Measurements from ENCODE around the gene HMG20B. TPM values are rescaled to one million over a fixed set of nuclear protein-coding genes. Genes with fewer than 3 reads are reported as not detected.

The HMG20B gene
- total and polyA plus RNA-seq, 8 donors, result 39.8 to 638 (median 96.8) TPM

GRCh38 chr19:3590991-3591659, 18.4 kb downstream of the HMG20B start:
- Histone ChIP-seq H3K27ac (no peak overlapping the region), H3K27me3 (peaks cover 0 to 18% (median 5%) of the 10 kb centered on the region in 3 donors), H3K4me3 (no peak overlapping the region), H3K9me3 (no peaks in the 10 kb centered on the region), H3K36me3 (peaks cover 0 to 6% (median 0%) of the 10 kb centered on the region in 4 donors), H3K4me1 (peaks cover 4 to 13% (median 10%) of the 10 kb centered on the region in 4 donors)
- no peak for TF ChIP-seq CTCF (IDR thresholded peaks at IDR 0.05)
- no peak for TF ChIP-seq EP300 (IDR thresholded peaks at IDR 0.05)
- no peak for TF ChIP-seq POLR2A (IDR thresholded peaks at IDR 0.05)
- no peak for TF ChIP-seq POLR2AphosphoS5 (IDR thresholded peaks at IDR 0.05)
- intact Hi-C loops (cut with DNase I; ENCODE audit: low total_unique reads), result no loop called here
- WGBS, 5 donors, result 79 to 91% (median 90%) methylated on average over 7 to 8 of the region's 8 CpGs
- DNase-seq, result no peak

GRCh38 chr19:3591876-3592613, 19.3 kb downstream of the HMG20B start:
- DNase-seq, result peak in 1 of 2 donors; percentile 61
- H3K27me3 ChIP-seq, result peaks cover 0 to 10% (median 0%) of the 10 kb centered on the region in 3 donors
- H3K27ac ChIP-seq, result no peak overlapping the region
- H3K4me1 ChIP-seq, result peaks cover 0 to 4% (median 3%) of the 10 kb centered on the region in 4 donors
- intact Hi-C loops (cut with DNase I; ENCODE audit: low total_unique reads), result no loop called here
- no peak overlapping the region for H3K4me3 ChIP-seq
- no peaks in the 10 kb centered on the region for H3K9me3 ChIP-seq
- TF ChIP-seq POLR2A (IDR thresholded peaks at IDR 0.05) (no peak), CTCF (IDR thresholded peaks at IDR 0.05) (no peak)
- peaks cover 0 to 6% (median 0%) of the 10 kb centered on the region in 4 donors for H3K36me3 ChIP-seq
- WGBS, 5 donors, result 49 to 77% (median 57%) methylated on average over 8 to 9 of the region's 9 CpGs

- no peaks in the 10 kb centered on the region for H3K4me1 ChIP-seq
- 27 to 42% (median 30%) methylated on average over 8 to 11 of the region's 11 CpGs for WGBS, 5 donors
- no peak for DNase-seq
- intact Hi-C loops (cut with DNase I; ENCODE audit: low total_unique reads), result no loop called here
- H3K27ac ChIP-seq, result no peak overlapping the region
- no peaks in the 10 kb centered on the region for H3K9me3 ChIP-seq
- peaks cover 0 to 6% (median 0%) of the 10 kb centered on the region in 4 donors for H3K36me3 ChIP-seq
- TF ChIP-seq CTCF (IDR thresholded peaks at IDR 0.05), result no peak
- TF ChIP-seq POLR2A (IDR thresholded peaks at IDR 0.05), result no peak
- TF ChIP-seq POLR2AphosphoS5 (IDR thresholded peaks at IDR 0.05), result no peak
- no peak for TF ChIP-seq EP300 (IDR thresholded peaks at IDR 0.05)
- H3K4me3 ChIP-seq, result no peak overlapping the region
- H3K27me3 ChIP-seq, result peaks cover 0 to 10% (median 0%) of the 10 kb centered on the region in 3 donors
These were observed 20.4 kb downstream of the HMG20B start for GRCh38 chr19:3593156-3593555.

GRCh38 chr19:3595521-3596061, 22.8 kb downstream of the HMG20B start:
- intact Hi-C loops (cut with DNase I; ENCODE audit: low total_unique reads), result no loop called here
- no peak for DNase-seq
- 56 to 74% (median 68%) methylated on average over 31 to 34 of the region's 34 CpGs for WGBS, 5 donors
- Histone ChIP-seq H3K4me3 (no peak overlapping the region), H3K27me3 (peaks cover 0 to 10% (median 0%) of the 10 kb centered on the region in 3 donors), H3K27ac (no peak overlapping the region), H3K36me3 (peaks cover 0 to 17% (median 5%) of the 10 kb centered on the region in 4 donors), H3K9me3 (no peaks in the 10 kb centered on the region), H3K4me1 (no peaks in the 10 kb centered on the region)
- no peak for TF ChIP-seq EP300 (IDR thresholded peaks at IDR 0.05)
- TF ChIP-seq POLR2A (IDR thresholded peaks at IDR 0.05), result no peak
- TF ChIP-seq CTCF (IDR thresholded peaks at IDR 0.05), result no peak
- no peak for TF ChIP-seq POLR2AphosphoS5 (IDR thresholded peaks at IDR 0.05)

Data from stomach (tissue), 9 donors.